Activated T-helper 1 cell treated with anti-CD3 and anti-CD28 coated beads, Interleukin-2, amount 50 U/mL, for 16 hours (primary cell): ENCODE data around the gene INIP.

Experiments used
- DNase-seq, 2 donors: peaks; one replicate each; pipeline ENCODE4 v3.0.0-alpha.2; 2020; ENCODE audit warnings: low read depth in 1 of 2, low spot score in 1 of 2

INIP gene, protein sequence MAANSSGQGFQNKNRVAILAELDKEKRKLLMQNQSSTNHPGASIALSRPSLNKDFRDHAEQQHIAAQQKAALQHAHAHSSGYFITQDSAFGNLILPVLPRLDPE

DNA sequence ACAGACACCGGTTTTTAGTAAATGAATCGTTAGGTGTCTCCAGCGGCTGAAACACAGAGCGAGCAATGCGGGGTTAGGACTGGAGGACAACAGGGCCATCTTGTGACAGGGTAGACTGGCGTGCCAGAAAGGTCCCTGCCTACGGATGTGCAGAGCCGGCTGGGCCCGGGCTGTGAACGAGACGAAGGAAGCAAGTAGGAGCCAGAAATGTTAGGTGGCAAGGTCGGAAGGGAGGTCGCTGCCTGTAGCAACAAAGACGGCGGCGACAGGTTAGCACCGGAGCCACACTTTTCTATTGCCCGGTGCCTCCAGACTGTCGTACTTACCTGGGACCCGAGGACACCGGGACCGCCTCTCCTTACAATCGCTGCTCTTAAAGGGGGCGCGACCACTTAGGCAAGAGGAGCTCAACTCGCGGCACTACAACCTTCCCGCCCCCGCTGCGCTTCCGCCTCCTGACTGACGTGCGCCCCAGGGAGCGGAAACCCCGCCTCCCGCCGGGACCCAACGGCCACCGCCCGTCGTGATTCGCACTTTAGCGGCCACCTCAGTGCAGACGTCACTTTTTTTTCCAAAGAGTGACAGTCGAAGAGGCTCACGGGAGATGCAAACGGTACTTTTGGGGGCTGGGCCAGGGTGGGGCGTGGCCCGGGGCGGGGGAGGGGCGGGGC, at the start of gene INIP:
Gene INIP (minus strand): TSS at position 457 of the 671 bp plus-strand sequence. CDS start 1,632 bp downstream, outside the sequence.
- DNase-seq: peak; percentile 89 to 94

DNA sequence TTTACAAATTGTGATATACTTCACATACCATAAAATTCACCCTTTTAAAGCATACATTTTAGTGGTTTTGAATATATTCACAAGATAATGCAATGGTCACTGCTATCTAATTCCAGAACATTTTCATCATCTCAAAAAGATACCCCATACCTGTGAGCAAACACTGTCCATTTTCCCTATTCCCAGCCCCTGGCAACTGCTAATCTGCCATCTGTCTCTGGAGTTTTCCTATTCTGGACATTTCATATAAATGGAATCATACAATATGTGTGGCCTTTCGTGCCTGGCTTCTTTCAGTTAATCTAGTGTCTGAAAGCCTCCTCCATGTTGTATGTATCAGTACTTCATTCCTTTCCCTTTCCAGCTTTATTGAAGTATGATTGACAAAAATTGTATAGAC, 47.4 kb upstream of the INIP start:
- DNase-seq: no peak

DNA sequence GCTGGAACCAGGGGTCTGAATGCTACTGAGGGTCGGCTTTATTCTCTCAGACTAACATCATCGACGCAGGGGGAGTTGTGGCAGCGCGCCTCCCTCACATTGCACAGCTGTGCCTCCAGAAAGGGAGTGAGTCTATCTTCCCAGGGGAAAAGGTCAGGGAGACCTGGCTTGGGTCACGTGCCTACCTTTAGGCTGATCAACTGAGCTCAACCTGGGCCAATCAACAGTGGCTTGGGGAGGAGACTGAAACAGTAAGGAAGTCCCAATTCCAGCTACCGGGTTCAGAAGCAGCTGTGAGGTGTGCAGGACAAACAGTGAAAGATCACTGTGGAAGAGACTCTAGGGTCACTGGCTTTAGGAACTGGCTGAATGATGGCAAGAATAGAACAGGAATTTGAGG, 46.9 kb upstream of the INIP start:
- no peak for DNase-seq

DNA sequence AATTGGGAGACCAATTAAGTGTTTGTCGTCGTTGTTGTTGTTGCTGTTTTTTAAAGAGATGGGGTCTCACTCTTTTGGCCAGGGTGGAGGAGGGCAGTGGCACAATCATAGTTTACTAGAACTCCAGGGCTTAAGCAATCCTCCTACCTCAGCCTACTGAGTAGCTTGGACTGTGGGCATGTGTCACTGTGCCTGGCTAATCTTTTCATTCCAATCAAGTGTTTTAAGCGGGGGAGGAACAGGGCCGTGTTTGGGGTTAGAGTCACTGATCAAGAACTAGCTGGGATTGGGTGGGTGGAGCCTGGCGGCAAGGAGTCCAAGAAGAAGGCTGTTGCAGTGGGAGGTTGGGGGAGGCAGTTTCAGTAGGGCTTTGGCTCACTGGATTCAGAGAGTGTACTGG, 46.4 kb upstream of the INIP start:
- DNase-seq: no peak

DNA sequence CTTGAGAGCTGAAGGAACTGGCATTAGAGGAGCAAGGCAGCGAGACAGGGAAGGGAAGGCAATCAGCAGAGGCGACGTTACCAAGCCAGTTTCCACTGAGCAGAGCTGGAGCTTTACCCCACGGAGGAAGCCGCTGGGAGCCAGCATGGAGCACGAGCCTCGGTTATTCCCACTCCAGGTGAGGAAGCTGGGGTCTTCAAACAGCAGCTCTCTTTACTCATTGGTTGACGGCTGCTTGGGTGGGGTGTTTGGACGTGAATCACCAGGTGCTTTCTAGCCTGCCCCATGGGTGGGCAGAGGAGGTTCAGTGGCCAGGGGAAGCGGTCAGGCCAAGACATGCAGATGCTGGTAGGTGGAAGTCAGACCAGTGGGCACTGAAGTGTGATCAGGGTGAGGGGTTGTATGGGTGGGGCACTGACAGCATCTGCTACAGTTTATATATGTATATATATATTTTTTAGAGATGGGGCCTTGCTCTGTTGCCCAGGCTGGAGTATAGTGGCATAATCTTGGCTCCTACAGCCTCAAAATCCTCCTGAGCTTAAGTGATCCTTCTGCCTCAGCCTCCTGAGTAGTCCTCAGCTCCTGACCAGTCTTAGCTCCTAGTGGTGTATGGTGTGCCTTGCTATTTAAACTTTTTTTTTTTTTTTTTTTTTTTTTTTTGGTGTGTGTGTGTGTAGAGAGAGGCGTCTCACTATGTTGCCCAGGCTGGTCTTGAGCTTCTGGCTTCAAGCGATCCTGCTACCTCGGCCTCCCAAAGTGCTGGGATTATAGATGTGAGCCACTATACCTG, 45.0 kb upstream of the INIP start:
- no peak for DNase-seq

DNA sequence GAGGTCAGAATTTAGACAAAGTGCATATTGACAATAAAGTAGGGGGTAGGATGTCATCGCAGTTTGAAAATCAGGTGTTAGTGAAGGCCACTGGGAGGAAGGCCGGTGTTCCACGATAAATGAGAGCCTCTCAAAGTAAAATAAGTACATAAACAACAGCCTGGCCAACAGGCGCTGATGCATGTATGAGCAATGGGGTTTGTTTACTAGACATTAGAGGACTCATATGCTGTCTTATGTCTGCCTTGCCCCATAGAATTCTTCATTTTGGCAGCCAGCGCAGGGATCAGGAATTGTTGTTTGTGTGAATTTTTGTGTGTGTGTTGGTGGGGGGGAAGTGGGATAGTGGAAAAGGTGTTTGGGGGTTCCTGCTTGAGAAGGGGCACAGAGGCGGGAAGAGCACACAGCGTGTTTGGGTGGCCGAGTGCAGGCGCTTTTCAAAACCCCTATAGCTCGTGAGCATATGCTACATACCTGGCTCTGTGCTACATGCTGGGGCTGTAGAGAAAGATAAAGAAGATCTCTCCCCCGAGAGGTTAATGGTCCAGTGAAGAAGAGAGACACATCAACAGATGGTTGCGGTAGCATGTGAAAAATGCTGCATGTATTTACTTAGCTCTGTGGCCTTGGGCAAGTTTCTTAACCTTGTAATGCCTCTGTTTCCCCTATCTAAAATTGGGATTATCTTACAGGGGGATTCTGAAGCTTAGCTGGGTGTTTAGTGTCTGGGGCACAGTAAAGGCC, 44.2 kb upstream of the INIP start:
- no peak for DNase-seq

DNA sequence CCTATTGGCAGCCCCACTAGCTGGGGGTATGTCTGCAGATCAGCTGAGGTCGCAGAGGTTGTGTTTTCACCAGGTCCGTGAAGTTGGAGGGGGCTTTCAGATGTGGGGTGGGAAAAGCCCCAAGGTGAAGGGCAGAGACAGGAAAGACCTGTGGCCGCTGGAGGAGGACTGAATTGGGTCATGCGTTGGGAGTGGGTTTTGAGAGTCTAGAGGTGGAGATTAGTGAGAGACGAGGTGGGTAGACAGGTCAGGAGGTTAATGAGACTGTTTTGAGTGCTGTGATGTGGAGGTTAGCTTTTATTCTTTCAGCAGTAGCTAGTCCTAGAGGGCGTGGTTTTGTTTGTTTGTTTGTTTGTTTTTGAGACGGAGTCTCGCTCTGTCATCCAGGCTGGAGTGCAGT, 42.9 kb upstream of the INIP start:
- DNase-seq: no peak

DNA sequence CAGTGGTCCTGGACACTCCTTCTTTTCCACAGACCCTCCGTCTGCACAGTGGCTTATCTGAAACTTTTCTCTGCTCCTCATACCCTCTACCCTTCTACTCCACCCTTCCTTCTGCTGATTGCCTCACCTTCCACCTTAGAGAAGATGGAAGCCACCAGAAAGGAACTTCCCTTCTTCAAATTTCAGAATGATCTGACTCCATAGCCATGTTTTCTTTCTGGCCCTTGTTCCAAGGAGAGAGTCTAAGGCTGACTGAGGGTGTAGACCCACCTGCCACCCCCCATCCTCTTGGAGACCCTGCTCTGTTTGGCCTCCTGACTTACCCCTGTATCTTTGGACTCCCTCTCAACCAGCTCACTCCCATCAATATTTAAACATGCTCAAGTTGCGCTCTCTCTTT, 40.0 kb upstream of the INIP start:
- no peak for DNase-seq

DNA sequence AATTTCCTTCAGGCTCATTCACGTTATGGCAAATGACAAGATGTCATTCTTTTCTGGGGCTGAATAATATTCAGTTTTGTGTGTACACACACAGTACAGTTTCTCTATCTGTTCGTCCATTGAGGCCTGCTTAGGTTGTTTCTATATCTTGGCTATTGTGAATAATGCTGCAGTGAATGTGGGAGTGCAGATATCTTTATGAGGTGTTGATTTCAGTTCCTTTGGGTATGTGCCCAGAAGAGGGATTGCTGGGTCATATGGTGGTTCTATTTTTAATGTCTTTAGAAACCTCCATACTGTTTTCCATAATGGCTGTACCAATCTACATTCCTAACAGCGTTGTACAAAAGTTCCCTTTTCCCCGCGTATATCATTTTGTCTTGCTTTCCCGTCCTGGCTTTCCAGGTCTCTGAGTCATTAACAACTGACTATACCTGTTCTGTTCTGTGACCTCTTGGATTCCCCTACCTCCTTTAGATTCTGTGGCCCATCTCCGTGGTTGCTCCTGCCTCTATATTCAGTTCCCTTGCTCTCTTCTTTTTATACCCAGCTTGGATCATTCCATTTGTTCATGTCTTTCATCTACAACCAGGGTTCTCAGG, 39.5 kb upstream of the INIP start:
- DNase-seq: no peak

DNA sequence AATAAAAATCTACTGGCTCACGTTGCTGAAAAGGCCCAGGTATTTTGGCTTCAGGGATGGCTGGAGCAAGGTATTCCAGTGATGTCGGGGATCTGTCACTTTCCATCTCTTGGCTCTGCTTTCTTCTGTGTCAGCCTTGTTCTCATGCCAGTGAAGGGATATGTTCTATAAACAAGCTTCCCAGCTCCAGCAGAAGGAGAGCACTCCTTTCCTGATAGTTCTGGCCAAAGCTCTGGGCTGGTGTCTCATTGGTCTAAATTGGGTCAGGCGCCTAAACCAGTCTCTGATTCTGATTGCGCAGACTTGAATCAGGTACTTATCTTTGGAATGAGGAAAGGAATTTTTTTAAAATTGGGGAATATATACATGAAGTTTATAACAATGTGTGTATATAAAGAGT, 37.8 kb upstream of the INIP start:
- DNase-seq: no peak

DNA sequence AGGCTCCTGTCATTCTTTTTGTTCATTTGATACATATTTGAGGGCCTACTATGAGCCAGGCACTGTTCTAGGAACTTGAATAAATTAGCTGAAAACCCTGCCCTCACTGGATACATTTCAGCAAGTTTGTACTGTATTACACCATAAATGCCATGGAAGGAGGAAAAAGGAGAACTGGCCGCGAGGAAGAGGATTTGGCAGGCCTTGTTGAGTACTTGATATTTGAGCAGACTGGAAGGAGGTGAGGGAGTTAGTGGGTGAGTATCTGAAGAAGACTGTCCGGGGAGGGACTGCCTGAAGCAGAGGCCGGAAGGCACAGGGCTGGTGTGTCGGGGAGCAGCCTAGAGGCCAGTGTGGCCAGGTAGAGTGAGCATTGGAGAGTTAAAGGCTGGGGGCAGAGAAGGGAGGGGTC, 37.1 kb upstream of the INIP start:
- no peak for DNase-seq

DNA sequence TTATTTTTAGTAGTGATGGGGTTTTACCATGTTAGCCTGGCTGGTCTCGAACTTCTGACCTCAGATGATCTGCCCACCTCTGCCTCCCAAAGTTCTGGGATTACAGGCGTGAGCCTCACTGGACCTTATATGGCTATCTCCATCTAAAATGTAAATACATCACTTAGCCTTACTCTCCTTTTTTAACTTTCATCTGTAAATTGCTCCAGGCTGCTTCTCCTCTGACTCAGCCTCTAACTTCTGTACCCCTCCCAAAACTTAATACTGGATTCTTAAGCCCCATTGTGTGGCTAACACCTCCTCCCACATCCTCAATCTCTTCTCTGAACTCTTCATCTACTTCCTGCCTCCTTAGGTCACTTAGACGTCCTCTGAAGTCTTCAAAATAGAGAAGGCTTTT, 36.7 kb upstream of the INIP start:
- DNase-seq: no peak

DNA sequence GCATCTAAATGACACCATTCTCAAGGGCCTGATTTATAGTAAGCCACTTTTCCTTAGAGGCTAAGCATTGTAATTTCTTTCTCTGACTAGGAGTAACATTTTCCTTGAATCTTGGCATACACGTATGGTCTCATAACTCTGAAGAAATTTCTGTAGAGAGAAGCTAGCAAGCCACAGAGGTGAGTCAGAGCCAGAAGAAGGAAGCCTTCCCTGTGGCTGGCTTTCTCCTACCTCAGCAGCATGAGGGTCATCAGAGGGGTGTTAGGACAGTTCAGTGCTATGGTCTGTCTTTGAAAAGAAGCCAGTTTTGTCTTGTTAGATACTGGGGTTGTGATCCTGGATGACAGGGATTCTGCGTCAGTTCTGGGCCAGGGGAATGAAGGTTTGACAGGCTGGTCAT, 35.8 kb upstream of the INIP start:
- no peak for DNase-seq

DNA sequence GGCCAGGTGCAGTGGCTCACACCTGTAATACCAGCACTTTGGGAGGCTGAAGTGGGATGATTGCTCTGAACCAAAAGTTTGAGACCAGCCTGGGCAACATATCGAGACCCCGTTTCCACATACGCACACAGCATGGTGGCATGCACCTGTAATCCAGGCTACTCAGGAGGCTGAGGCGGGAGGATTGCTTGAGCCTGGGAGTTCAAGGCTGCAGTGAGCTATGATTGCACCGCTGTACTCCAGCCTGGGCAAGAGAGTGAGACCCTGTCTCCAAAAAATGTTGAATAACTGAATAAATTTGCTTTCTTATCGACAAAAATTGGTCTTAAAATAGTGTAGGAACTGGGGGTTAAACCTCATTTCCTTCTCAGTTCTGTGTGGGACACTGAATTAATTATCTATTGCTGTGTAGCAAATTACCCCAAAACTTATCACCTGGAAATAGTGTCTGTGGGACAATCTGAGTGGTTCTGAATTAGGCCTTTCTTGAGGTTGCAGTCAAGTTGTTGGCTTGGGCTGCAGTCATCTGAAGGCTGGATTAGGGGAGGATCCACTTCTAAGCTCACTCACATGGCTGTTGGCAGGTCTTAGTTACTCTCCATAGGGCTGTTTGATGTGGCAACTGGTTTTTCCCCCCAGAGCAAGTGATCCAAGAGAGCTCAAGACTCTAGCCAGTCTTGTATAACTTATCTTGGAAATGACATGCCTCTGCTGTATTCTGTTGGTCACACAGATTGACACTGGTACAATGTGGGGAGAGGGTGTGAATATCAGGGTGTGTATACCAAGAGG, 34.6 kb upstream of the INIP start:
- DNase-seq: no peak

DNA sequence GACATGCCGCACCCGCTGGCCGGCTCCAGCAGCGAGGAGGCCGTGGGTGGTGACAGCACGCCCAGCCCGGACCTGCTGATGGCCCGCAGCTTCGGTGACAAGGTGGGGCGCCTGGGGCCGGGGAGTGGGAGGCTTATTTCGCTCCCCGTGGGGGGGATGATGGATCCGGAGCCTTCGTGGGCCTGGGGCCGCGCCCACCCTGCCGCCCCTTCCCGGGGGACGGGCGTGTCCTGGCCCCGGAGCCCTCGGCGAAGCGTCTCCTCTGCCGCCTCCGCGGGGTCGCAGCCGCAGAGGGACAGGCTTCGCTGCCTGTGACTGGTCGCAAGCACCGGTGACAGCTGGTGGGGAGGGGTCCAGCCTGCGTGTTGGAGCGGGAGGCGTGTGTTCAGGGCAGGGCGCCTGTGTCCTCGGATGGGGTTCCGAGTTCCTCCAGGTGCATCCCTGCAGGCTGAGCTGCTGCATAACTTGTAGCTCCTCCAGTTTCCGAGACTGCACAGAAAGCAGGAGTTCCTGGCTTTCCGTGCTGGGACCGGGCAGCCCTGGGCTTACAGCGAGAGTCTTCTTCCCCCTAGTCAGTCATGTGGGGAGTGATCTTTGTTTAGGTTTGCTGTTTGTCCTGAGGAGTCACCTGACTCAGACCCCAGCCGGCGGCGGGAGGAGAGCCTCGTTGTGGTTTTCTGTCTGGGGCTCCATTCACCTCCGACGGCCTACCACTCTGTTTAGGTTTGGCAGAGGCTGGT, 33.3 kb upstream of the INIP start:
- DNase-seq: peak in 1 of 2 donors; percentile 16

DNA sequence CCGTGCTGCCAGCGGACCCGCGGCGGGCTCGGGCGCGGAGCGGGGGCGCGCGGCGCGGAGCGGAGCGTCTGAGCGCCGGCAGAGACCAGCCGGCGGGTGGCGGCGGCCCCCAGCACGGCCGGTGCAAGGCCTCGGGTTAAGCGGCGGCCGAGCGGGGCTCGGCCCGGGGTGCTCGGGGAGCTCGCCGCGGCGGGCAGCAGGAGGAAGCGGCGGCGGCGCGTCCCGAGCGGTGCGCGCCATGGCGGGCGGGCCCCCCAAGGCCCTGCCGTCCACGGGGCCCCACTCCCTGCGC, 32.8 kb upstream of the INIP start:
- no peak for DNase-seq

DNA sequence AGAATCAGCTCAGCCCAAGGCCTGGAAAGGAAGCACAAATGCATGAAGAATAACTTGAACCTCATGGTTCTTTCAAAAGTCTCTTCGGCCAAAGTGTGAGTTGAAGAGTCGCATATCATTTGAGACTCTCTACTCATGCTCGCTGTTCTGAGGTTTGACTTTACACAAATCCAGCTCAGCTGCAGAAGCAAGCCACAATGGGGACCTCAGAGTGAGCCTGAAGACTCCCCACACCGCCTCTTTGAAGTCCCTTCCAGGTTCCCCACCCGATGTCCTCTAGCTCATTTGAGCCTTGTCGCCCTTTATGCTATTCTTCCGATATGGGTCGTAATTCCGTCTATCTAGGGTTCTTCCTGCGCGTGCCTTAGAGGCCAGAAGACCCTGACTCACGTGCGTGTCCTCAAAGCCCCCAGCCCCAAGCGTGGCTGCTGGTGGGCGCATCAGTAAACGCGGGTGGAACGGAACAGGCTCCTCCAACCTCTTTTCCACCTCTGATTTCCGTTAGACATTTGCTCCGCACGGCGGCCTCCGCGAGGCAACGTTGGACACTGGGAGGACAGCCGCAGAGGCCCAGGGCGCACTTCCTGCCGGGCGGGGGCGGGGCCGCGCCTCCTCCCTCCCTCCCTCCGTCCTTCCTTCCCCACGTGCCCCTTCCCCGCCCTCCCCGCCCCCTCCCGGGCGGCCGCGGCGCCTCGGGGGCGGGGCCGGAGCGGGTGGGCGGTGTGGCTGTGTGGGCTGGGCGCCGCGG, 32.3 kb upstream of the INIP start, which contains the start of gene SNX30:
Gene SNX30 (plus strand): TSS at position 745 of the 748 bp plus-strand sequence. CDS start 242 bp downstream, outside the sequence.
- peak; percentile 43 to 68 for DNase-seq

DNA sequence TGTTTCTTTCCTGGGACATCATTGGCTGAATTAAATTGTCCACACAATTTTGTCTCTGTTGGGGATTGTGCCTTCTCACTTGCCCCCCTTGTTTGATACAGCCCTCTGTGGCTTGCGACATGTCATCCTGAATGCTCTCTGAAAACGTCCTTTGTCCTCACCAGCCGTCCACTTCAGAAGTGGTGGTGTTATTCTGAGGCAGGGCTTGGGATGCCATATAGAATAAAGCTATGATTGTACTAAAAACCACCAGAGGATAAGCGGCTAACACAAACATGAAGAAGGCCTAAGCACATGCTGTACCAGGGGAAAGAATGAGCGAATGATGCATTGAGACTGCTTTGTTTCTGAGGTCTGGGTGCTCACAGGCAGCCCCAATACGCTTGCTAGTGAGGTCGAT, 29.2 kb upstream of the INIP start:
- DNase-seq: no peak

DNA sequence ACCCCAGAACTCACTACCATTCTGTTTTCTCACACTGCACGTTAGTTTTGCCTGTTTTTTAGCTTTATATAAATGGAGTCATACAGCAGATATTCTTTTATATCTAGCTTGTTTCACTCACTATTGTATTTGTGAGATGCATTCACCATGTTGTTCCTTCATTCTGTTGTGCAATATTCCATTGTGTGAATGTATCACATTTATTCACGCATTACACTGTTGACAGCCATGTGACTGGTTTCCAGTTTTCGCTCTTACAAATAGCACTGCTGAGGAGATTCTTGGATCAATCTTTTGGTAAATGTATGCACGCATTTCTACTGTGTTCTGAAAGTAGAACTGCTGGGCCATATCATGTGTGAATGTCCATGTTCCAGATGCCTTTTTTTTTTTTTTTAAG, 26.3 kb upstream of the INIP start:
- DNase-seq: no peak
